Measurements from ENCODE around the gene SPTBN1. TPM values are rescaled to one million over a fixed set of nuclear protein-coding genes. Genes with fewer than 3 reads are reported as not detected.

The SPTBN1 gene
- total and polyA plus RNA-seq, 2 of the 13 experiments (the other 11 are each of a cell fraction or from before 2014, with no cell fraction given) = 123 to 299 TPM

DNA sequence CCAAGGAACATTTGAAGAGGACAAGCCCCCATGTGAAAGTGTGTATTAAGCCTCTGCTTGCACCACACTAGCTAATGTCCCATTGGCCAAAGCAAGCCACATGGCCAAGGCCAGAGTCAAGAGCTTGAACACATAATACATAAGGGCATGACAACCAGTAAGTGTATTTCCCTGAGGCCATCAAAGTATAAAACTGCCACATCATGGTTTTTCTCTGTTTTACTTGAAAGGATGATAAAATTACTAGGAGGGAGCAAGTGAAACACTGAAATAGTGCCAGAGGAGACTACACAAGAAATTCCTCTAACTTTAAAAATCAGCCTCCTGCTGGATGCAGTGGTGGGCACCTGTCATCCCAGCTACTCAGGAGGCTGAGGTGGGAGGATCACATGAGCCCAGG, 236.4 kb downstream of the SPTBN1 start:
- POLR2A ChIA-PET = no interaction called here

DNA sequence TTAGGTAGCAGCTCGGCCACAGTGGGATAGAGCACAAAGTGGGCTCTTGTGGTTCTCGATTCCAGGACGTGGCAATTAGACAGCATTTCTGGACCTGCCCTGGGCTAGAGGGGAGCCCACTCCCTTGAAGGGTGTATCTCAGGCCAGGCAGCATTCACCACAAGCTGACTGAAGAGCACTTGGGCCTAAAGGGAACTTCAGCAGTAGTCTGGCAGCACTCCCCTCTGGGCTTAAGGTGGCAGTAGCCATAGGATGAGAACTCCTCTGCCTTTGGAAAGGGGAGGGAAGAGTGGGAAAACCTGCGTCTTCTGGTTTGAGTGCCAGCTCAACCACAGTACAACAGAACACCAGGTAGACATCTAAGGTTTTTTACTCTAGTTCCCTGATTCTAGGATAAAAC, 239.3 kb downstream of the SPTBN1 start:
- in situ Hi-C loops (cut with HindIII; ENCODE audit: extremely low pct_ligation_motif_present, low pct_unique_long_range_greater_than_20kb) = no loop called here
- ATAC-seq = peak; percentile 55
- Histone ChIP-seq H3K4me2 (ENCODE audit: low read depth, low read length) (no peak overlapping the region), H3K9me3 (ENCODE audit: low read length) (no peaks in the 10 kb centered on the region), H3K4me1 (ENCODE audit: insufficient read depth, low read length) (peaks cover 19% of the 10 kb centered on the region), H3K27ac (ENCODE audit: extremely low read length, insufficient read depth, low read length) (no peak overlapping the region), H3K36me3 (replicated peaks in 1 of 2; ENCODE audit: control insufficient read depth in 1 of 2, insufficient read depth in 2 of 2, low read length in 2 of 2) (no peaks in the 10 kb centered on the region), H3K27me3 (ENCODE audit: control insufficient read depth in 1 of 2, insufficient read depth in 2 of 2, low read length in 2 of 2) (no peaks in the 10 kb centered on the region), H3K79me2 (ENCODE audit: insufficient read depth, low read length) (no peaks in the 10 kb centered on the region), H2AFZ (ENCODE audit: low read length) (no peak overlapping the region), H3K9ac (ENCODE audit: insufficient read depth, low read depth, low read length) (no peak overlapping the region), H4K20me1 (ENCODE audit: insufficient read depth, low read length) (no peaks in the 10 kb centered on the region), H3K4me3 (replicated peaks in 1 of 3; ENCODE audit: insufficient read depth in 1 of 3, low read depth in 2 of 3, low read length in 3 of 3) (no peak overlapping the region)
- no peak for FAIRE-seq
- ChIA-PET POLR2A (no interaction called here), CTCF (ENCODE audit: low intra/inter-chr PET ratio, low total read pairs) (no interaction called here)
- intact Hi-C loops (cut with micrococcal nuclease; ENCODE audit: unreplicated experiment) = no loop called here
- no peak for DNase-seq (ENCODE audit: low spot score)
- WGBS (ENCODE audit: low lambda C conversion rate) = 92% methylated on average over 4 of the region's 4 CpGs
- no TSS peak for BruUV-seq (replicated peaks)
- TF ChIP-seq NCOA5 (CRISPR knock-in tag; IDR thresholded peaks at IDR 0.05) (no peak), HMGA1 (CRISPR knock-in tag; conservative IDR thresholded peaks at IDR 0.05) (no peak)
- TF ChIP-seq, protein P1, sequence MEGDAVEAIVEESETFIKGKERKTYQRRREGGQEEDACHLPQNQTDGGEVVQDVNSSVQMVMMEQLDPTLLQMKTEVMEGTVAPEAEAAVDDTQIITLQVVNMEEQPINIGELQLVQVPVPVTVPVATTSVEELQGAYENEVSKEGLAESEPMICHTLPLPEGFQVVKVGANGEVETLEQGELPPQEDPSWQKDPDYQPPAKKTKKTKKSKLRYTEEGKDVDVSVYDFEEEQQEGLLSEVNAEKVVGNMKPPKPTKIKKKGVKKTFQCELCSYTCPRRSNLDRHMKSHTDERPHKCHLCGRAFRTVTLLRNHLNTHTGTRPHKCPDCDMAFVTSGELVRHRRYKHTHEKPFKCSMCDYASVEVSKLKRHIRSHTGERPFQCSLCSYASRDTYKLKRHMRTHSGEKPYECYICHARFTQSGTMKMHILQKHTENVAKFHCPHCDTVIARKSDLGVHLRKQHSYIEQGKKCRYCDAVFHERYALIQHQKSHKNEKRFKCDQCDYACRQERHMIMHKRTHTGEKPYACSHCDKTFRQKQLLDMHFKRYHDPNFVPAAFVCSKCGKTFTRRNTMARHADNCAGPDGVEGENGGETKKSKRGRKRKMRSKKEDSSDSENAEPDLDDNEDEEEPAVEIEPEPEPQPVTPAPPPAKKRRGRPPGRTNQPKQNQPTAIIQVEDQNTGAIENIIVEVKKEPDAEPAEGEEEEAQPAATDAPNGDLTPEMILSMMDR (CRISPR knock-in tag; IDR thresholded peaks at IDR 0.05) = peak; percentile 16; the same call in 1 of the 2 replicates

More for the DNA sequence above, 236.4 kb downstream of the SPTBN1 start:
- ATAC-seq = no peak
- in situ Hi-C loops (cut with HindIII; ENCODE audit: extremely low pct_ligation_motif_present, low pct_unique_long_range_greater_than_20kb) = no loop called here
- no peak for DNase-seq (ENCODE audit: low spot score)
- Histone ChIP-seq H2AFZ (ENCODE audit: low read length) (no peak overlapping the region), H3K9me3 (ENCODE audit: low read length) (no peaks in the 10 kb centered on the region), H4K20me1 (ENCODE audit: insufficient read depth, low read length) (no peaks in the 10 kb centered on the region), H3K4me3 (replicated peaks in 1 of 3; ENCODE audit: insufficient read depth in 1 of 3, low read depth in 2 of 3, low read length in 3 of 3) (no peak overlapping the region), H3K27ac (ENCODE audit: extremely low read length, insufficient read depth, low read length) (no peak overlapping the region), H3K9ac (ENCODE audit: insufficient read depth, low read depth, low read length) (no peak overlapping the region), H3K79me2 (ENCODE audit: insufficient read depth, low read length) (no peaks in the 10 kb centered on the region), H3K4me1 (ENCODE audit: insufficient read depth, low read length) (peaks cover 19% of the 10 kb centered on the region), H3K27me3 (ENCODE audit: control insufficient read depth in 1 of 2, insufficient read depth in 2 of 2, low read length in 2 of 2) (no peaks in the 10 kb centered on the region), H3K4me2 (ENCODE audit: low read depth, low read length) (no peak overlapping the region), H3K36me3 (replicated peaks in 1 of 2; ENCODE audit: control insufficient read depth in 1 of 2, insufficient read depth in 2 of 2, low read length in 2 of 2) (no peaks in the 10 kb centered on the region)
- TF ChIP-seq MAFK (conservative IDR thresholded peaks at IDR 0.05 in 1 of 2, IDR thresholded peaks at IDR 0.05 in 1 of 2; ENCODE audit: low read length in 2 of 2) (peak; percentile 50 to 64; a peak in 3 of 4 replicates), MAFF (IDR thresholded peaks at IDR 0.05; ENCODE audit: low read depth, low read length) (peak; percentile 53)
- TF ChIP-seq, protein P2, sequence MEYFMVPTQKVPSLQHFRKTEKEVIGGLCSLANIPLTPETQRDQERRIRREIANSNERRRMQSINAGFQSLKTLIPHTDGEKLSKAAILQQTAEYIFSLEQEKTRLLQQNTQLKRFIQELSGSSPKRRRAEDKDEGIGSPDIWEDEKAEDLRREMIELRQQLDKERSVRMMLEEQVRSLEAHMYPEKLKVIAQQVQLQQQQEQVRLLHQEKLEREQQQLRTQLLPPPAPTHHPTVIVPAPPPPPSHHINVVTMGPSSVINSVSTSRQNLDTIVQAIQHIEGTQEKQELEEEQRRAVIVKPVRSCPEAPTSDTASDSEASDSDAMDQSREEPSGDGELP (IDR thresholded peaks at IDR 0.05; ENCODE audit: borderline replicate concordance, low read depth) = no peak
- intact Hi-C loops (cut with micrococcal nuclease; ENCODE audit: unreplicated experiment) = no loop called here
- CTCF ChIA-PET (ENCODE audit: low intra/inter-chr PET ratio, low total read pairs) = no interaction called here
- FAIRE-seq = no peak
- BruUV-seq (replicated peaks) = no TSS peak
